Lower lobe of right lung (tissue), 2 donors: ENCODE data around the gene ANO2. TPM values are rescaled to one million over a fixed set of nuclear protein-coding genes. Genes with fewer than 3 reads are reported as not detected.

Source experiments
- ATAC-seq, 2 donors: fragments of 200-7000 bp; cut with Tn5 transposase; one replicate each; pipeline ENCODE4 v1.9.1; 2020 to 2022; ENCODE audit warnings: mild to moderate bottlenecking in 2 of 2, moderate library complexity in 2 of 2
- DNase-seq: peaks from one replicate; pipeline ENCODE4 v3.0.0-alpha.2; 2020
- H3K27ac ChIP-seq: fragments of 200-600 bp; one replicate; pipeline ENCODE4 v1.8.0; 2022
- H3K27me3 ChIP-seq: fragments of 200-600 bp; one replicate; pipeline ENCODE4 v1.8.0; 2022; ENCODE audit warnings: low read depth
- H3K36me3 ChIP-seq: fragments of 200-600 bp; one replicate; pipeline ENCODE4 v1.8.0; 2022; ENCODE audit warnings: mild to moderate bottlenecking
- H3K4me1 ChIP-seq: fragments of 200-600 bp; one replicate; pipeline ENCODE4 v1.8.0; 2022
- H3K4me3 ChIP-seq: fragments of 200-600 bp; one replicate; pipeline ENCODE4 v1.8.0; 2022; ENCODE audit warnings: mild to moderate bottlenecking
- H3K9me3 ChIP-seq: fragments of 200-600 bp; one replicate; pipeline ENCODE4 v1.8.0; 2022
- intact Hi-C: fragments of 100-400 bp; cut with DNase I; formaldehyde crosslinking; loops from one replicate; pipeline ENCODE4 v1.11.0; 2022
- total RNA-seq: library from RNA; stranded (reverse); fragmentation: NEBNext Ultra II Directional; extraction: Animal tissue kit (Norgen Biotek cat#: 25700); gene quantifications from one replicate; pipeline ENCODE4 v1.2.1, GENCODE V29; 2021
- TF ChIP-seq, protein P1 (sequence below): fragments of 200-600 bp; IDR thresholded peaks from one replicate; pipeline ENCODE4 v1.8.0; 2022; ENCODE audit warnings: antibody characterized with exemption, mild to moderate bottlenecking
- donor health status: DM: no; HTN: yes; CAD: no; lungs with severe emphysema.

Gene ANO2
- total RNA-seq, 1 donor from 2014 or later: 22.2 TPM

DNA sequence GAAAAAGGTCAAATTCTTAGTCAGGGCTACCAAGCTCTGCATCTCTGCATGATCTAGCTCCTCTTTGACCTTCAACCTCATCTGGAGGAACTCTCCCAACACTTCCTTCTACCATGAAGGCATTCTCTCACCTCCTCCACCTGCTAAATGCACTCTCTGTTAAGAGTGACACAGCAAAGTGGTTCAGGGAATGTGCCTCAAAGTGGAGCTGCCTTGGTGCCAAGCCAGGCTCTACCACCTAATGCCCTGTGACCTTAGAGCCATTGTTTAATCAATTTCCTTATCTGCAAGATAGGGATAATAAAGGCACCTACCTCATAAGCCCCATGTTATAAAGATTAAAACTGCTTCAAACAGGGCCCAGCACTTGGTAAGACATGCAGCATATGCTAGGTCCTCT lies 236.7 kb downstream of the ANO2 start:
- intact Hi-C loops: no loop called here
- no peak for ATAC-seq
- DNase-seq: no peak

GRCh38 chr12:5706247-5706646 lies 238.8 kb downstream of the ANO2 start:
- no peaks in the 10 kb centered on the region for H3K27me3 ChIP-seq
- H3K36me3 ChIP-seq: no peaks in the 10 kb centered on the region
- intact Hi-C loops: no loop called here
- DNase-seq (no peak), ATAC-seq (no peak)
- TF ChIP-seq, protein P1, sequence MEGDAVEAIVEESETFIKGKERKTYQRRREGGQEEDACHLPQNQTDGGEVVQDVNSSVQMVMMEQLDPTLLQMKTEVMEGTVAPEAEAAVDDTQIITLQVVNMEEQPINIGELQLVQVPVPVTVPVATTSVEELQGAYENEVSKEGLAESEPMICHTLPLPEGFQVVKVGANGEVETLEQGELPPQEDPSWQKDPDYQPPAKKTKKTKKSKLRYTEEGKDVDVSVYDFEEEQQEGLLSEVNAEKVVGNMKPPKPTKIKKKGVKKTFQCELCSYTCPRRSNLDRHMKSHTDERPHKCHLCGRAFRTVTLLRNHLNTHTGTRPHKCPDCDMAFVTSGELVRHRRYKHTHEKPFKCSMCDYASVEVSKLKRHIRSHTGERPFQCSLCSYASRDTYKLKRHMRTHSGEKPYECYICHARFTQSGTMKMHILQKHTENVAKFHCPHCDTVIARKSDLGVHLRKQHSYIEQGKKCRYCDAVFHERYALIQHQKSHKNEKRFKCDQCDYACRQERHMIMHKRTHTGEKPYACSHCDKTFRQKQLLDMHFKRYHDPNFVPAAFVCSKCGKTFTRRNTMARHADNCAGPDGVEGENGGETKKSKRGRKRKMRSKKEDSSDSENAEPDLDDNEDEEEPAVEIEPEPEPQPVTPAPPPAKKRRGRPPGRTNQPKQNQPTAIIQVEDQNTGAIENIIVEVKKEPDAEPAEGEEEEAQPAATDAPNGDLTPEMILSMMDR: no peak
- no peaks in the 10 kb centered on the region for H3K4me1 ChIP-seq
- H3K27ac ChIP-seq: no peak overlapping the region
- no peak overlapping the region for H3K4me3 ChIP-seq
- no peaks in the 10 kb centered on the region for H3K9me3 ChIP-seq

More for the DNA sequence above, 236.7 kb downstream of the ANO2 start:
- Histone ChIP-seq H3K4me1 (no peaks in the 10 kb centered on the region), H3K27ac (no peak overlapping the region), H3K36me3 (no peaks in the 10 kb centered on the region), H3K9me3 (no peaks in the 10 kb centered on the region), H3K27me3 (no peaks in the 10 kb centered on the region), H3K4me3 (no peak overlapping the region)
- TF ChIP-seq, protein P1: no peak

DNA sequence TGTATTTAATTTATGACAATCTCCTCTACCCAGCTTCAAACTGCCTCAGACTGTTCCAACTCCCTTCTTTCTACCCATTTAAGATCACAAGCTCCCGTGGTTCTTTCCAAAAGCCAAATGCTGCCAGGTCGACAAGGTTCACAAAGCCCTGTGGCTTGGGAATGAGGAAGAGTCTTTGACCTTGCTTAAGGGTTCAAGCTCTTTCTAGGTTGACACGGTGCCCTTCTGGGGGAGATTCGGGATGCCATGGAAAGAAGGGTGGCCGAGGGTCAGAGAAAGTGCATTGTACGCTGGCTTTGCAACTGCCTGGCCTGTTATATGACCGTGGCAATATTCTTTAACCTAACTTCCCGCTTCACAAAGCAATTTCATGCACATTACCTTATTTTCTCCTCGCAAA lies 239.3 kb downstream of the ANO2 start:
- intact Hi-C loops: no loop called here
- no peak overlapping the region for H3K27ac ChIP-seq
- H3K36me3 ChIP-seq: no peaks in the 10 kb centered on the region
- no peak overlapping the region for H3K4me3 ChIP-seq
- ATAC-seq: no peak
- no peak for DNase-seq
- H3K4me1 ChIP-seq: no peaks in the 10 kb centered on the region
- H3K27me3 ChIP-seq: no peaks in the 10 kb centered on the region
- H3K9me3 ChIP-seq: no peaks in the 10 kb centered on the region
- TF ChIP-seq, protein P1: no peak

- TF ChIP-seq, protein P1: no peak
- Histone ChIP-seq H3K4me3 (no peak overlapping the region), H3K27me3 (peaks cover 6% of the 10 kb centered on the region), H3K4me1 (no peaks in the 10 kb centered on the region), H3K9me3 (peaks cover 5% of the 10 kb centered on the region), H3K36me3 (no peaks in the 10 kb centered on the region), H3K27ac (no peak overlapping the region)
- peak; percentile 93 to 96 for ATAC-seq
- intact Hi-C loops: no loop called here
- no peak for DNase-seq
Observed at GRCh38 chr12:5694759-5695409, 250.2 kb downstream of the ANO2 start.

DNA sequence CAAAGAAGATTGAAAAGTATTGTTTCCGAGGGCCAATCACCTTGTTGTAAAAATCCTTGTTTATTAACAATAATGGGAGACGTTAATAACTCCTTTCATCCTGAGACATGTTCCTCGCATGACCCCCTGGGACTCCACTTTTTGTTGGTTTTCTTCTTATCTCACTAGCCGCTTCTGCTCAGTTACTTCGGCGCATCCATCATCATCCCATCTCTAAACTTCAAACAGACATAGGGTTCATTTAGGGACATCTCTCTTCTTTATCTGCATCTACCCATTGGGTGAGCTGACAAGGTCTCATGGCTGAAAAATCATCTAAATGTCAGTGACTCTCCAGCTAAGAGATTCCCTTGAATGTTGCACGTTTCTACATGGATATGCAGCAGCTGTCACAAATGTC lies 252.2 kb downstream of the ANO2 start:
- TF ChIP-seq, protein P1: no peak
- peaks cover 6% of the 10 kb centered on the region for H3K27me3 ChIP-seq
- no peaks in the 10 kb centered on the region for H3K36me3 ChIP-seq
- no peaks in the 10 kb centered on the region for H3K4me1 ChIP-seq
- H3K9me3 ChIP-seq: peaks cover 5% of the 10 kb centered on the region
- H3K27ac ChIP-seq: no peak overlapping the region
- intact Hi-C loops: no loop called here
- H3K4me3 ChIP-seq: no peak overlapping the region
- DNase-seq (no peak), ATAC-seq (no peak)
